Prostate gland (tissue), 2 donors: ENCODE data around the gene AUTS2. TPM values are rescaled to one million over a fixed set of nuclear protein-coding genes. Genes with fewer than 3 reads are reported as not detected.

Experiments
- DNase-seq: peaks from one replicate; pipeline ENCODE4 v3.0.0-alpha.2; 2019; ENCODE audit warnings: low spot score
- H3K27ac ChIP-seq, 2 donors: fragments of 200-600 bp; sonication (generic); 2 replicates each; pipeline ENCODE4 v1.5.1; 2017 to 2019
- H3K27me3 ChIP-seq: fragments of 200-600 bp; sonication (generic); replicated peaks from 2 replicates; pipeline ENCODE4 v1.5.1; 2019; ENCODE audit not compliant: insufficient read depth
- H3K36me3 ChIP-seq, 2 donors: fragments of 200-600 bp; sonication (generic); 1 replicate in 1 of 2; 2 replicates in 1 of 2; pipeline versions ENCODE4 v1.5.1 to v1.8.1; 2017 to 2019
- H3K4me1 ChIP-seq: fragments of 200-600 bp; sonication (generic); replicated peaks from 2 replicates; pipeline ENCODE4 v1.5.1; 2019
- H3K4me3 ChIP-seq, 2 donors: fragments of 200-600 bp; sonication (generic); 2 replicates each; pipeline ENCODE4 v1.5.1; 2017 to 2019
- H3K9me3 ChIP-seq: fragments of 200-600 bp; sonication (generic); 2 replicates; pipeline ENCODE4 v1.5.1; 2017
- CTCF ChIP-seq, 4 experiments: fragments of 200-600 bp in 2 of 4; fragments of 450-650 bp in 2 of 4; sonication (generic) in 2 of 4; IDR thresholded peaks; 1 replicate in 3 of 4; 2 replicates in 1 of 4; pipeline ENCODE4 v1.5.1; 2016 to 2019; ENCODE audit warnings: antibody characterized with exemption in 4 of 4, mild to moderate bottlenecking in 2 of 4, moderate library complexity in 2 of 4
- POLR2A ChIP-seq: fragments of 450-650 bp; IDR thresholded peaks from one replicate; pipeline ENCODE4 v1.6.1; 2016; ENCODE audit warnings: antibody characterized with exemption, mild to moderate bottlenecking
- POLR2AphosphoS5 ChIP-seq: sonication (generic); formaldehyde crosslinking; IDR thresholded peaks from one replicate; pipeline ENCODE4 v1.6.1; 2017; ENCODE audit warnings: antibody characterized with exemption
- WGBS: methylation state at CpG from one replicate; pipeline ENCODE4 v1.1.5; 2018; 5-methylcytosine and 5-hydroxymethylcytosine counted together
- intact Hi-C: fragments of 100-400 bp; cut with DNase I; formaldehyde crosslinking; loops from one replicate; pipeline ENCODE4 v1.14.2; 2022
- total RNA-seq, 2 donors: library from RNA; depleted of rRNA; stranded (reverse); fragments of >200 nt; gene quantifications; one replicate each; pipeline ENCODE4 v1.1.0, GENCODE V29; 2016

Gene AUTS2
- total RNA-seq, 2 donors from 2014 or later: 25.0 to 55.2 TPM

GRCh38 chr7:70599446-70600190, 1001.3 kb downstream of the AUTS2 start:
- no peak for DNase-seq
- TF ChIP-seq POLR2AphosphoS5 (no peak), POLR2A (no peak), CTCF (IDR thresholded peaks at IDR 0.05) (no peak)
- WGBS: 79% methylated on average over 5 of the region's 5 CpGs
- Histone ChIP-seq H3K36me3 (no peaks in the 10 kb centered on the region), H3K9me3 (no peaks in the 10 kb centered on the region), H3K4me3 (no peak overlapping the region), H3K27me3 (no peaks in the 10 kb centered on the region), H3K4me1 (no peaks in the 10 kb centered on the region), H3K27ac (no peak overlapping the region)
- intact Hi-C loops: no loop called here

GRCh38 chr7:70600993-70601392, 1002.7 kb downstream of the AUTS2 start:
- intact Hi-C loops: no loop called here
- no peaks in the 10 kb centered on the region for H3K4me1 ChIP-seq
- no peak for TF ChIP-seq POLR2AphosphoS5
- no peak overlapping the region for H3K4me3 ChIP-seq
- no peaks in the 10 kb centered on the region for H3K9me3 ChIP-seq
- H3K36me3 ChIP-seq: no peaks in the 10 kb centered on the region
- WGBS: 100% methylated on average over 1 of the region's 1 CpG
- H3K27me3 ChIP-seq: no peaks in the 10 kb centered on the region
- no peak overlapping the region for H3K27ac ChIP-seq
- no peak for DNase-seq

GRCh38 chr7:70602117-70602516, 1003.8 kb downstream of the AUTS2 start:
- no peaks in the 10 kb centered on the region for H3K4me1 ChIP-seq
- WGBS: 56% methylated on average over 4 of the region's 4 CpGs
- DNase-seq: no peak
- no peaks in the 10 kb centered on the region for H3K36me3 ChIP-seq
- no peak overlapping the region for H3K27ac ChIP-seq
- intact Hi-C loops: no loop called here
- no peaks in the 10 kb centered on the region for H3K27me3 ChIP-seq
- TF ChIP-seq CTCF (IDR thresholded peaks at IDR 0.05): no peak
- no peak for TF ChIP-seq POLR2A
- no peak for TF ChIP-seq POLR2AphosphoS5
- H3K4me3 ChIP-seq: no peak overlapping the region
- no peaks in the 10 kb centered on the region for H3K9me3 ChIP-seq

GRCh38 chr7:70607281-70607680, 1009.0 kb downstream of the AUTS2 start:
- Histone ChIP-seq H3K4me3 (no peak overlapping the region), H3K4me1 (no peaks in the 10 kb centered on the region), H3K27ac (no peak overlapping the region), H3K9me3 (no peaks in the 10 kb centered on the region), H3K27me3 (no peaks in the 10 kb centered on the region), H3K36me3 (no peaks in the 10 kb centered on the region)
- WGBS: 87% methylated on average over 7 of the region's 7 CpGs
- no peak for DNase-seq
- intact Hi-C loops: no loop called here
- TF ChIP-seq POLR2A (no peak), POLR2AphosphoS5 (no peak)

- no peak for DNase-seq
- intact Hi-C loops: no loop called here
- H3K27me3 ChIP-seq: no peaks in the 10 kb centered on the region
- H3K4me3 ChIP-seq: no peak overlapping the region
- no peaks in the 10 kb centered on the region for H3K36me3 ChIP-seq
- H3K4me1 ChIP-seq: no peaks in the 10 kb centered on the region
- no peaks in the 10 kb centered on the region for H3K9me3 ChIP-seq
- no peak for TF ChIP-seq POLR2AphosphoS5
- TF ChIP-seq POLR2A: no peak
- no peak for TF ChIP-seq CTCF (IDR thresholded peaks at IDR 0.05)
- 79% methylated on average over 1 of the region's 1 CpG for WGBS
- H3K27ac ChIP-seq: no peak overlapping the region
Observed at GRCh38 chr7:70607759-70608158, 1009.5 kb downstream of the AUTS2 start.

GRCh38 chr7:70608229-70608628, 1010.0 kb downstream of the AUTS2 start:
- 91% methylated on average over 3 of the region's 3 CpGs for WGBS
- intact Hi-C loops: no loop called here
- TF ChIP-seq POLR2A: no peak
- TF ChIP-seq CTCF (IDR thresholded peaks at IDR 0.05): no peak
- TF ChIP-seq POLR2AphosphoS5: no peak

More at GRCh38 chr7:70608229-70608628, 1010.0 kb downstream of the AUTS2 start:
- Histone ChIP-seq H3K27ac (no peak overlapping the region), H3K4me1 (no peaks in the 10 kb centered on the region), H3K4me3 (no peak overlapping the region), H3K36me3 (no peaks in the 10 kb centered on the region), H3K27me3 (no peaks in the 10 kb centered on the region), H3K9me3 (no peaks in the 10 kb centered on the region)
- no peak for DNase-seq
